HG02798 (cell line): ENCODE data around the gene DEPDC1.
A peak's percentile ranks its signal among the peaks of the same experiment; 100 is the strongest.
"Not testable (repeated sequence)": the region's sequence is repeated elsewhere in the genome, so short reads cannot be mapped to it uniquely, and the experiment has no call there.

Source experiments
- ATAC-seq: cut with Tn5 transposase; IDR thresholded peaks from one replicate; pipeline ENCODE4 v1.9.1; 2021; ENCODE audit warnings: mild to moderate bottlenecking; ENCODE audit not compliant: unreplicated experiment, poor library complexity

Gene DEPDC1

GRCh38 chr1:68478662-68479061 lies 18.2 kb downstream of the DEPDC1 start:
- no peak for ATAC-seq

GRCh38 chr1:68476626-68477025 lies 20.3 kb downstream of the DEPDC1 start:
- ATAC-seq = not testable (repeated sequence)

- ATAC-seq = no peak
These were observed 23.8 kb downstream of the DEPDC1 start for GRCh38 chr1:68473060-68473459.

DNA sequence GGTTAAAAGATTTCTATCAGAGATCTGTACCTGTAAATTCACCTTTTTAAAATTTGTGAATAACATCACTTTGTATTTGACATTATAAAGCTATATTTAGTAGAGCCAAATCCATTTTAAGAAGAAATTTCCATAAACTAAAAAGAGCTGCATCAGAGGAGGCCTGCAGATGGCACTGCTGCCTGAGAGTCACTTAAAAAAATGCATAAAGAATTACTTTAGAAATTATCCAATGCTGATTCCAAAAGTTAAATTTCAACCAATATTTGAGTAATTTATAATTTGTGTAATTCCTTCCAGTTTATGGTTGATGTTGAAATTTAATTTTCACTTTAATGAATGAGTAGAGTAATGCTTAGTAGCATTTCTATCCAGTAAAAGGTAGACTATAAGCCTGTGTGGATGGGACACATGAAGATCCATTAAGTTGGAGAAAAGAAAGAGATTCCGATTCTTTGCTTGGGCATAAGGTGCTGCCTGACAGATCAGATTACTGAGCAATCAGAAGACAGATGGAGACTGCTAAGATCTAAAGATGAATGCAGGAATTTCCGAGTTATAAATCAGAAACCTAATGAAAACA lies 26.4 kb downstream of the DEPDC1 start:
- ATAC-seq = no peak

GRCh38 chr1:68464891-68465290 lies 32.0 kb downstream of the DEPDC1 start:
- no peak for ATAC-seq

GRCh38 chr1:68460935-68461334 lies 35.9 kb downstream of the DEPDC1 start:
- no peak for ATAC-seq

GRCh38 chr1:68459796-68460195 lies 37.1 kb downstream of the DEPDC1 start:
- ATAC-seq = no peak

- no peak for ATAC-seq
These were observed 37.8 kb downstream of the DEPDC1 start for GRCh38 chr1:68459091-68459490.

DNA sequence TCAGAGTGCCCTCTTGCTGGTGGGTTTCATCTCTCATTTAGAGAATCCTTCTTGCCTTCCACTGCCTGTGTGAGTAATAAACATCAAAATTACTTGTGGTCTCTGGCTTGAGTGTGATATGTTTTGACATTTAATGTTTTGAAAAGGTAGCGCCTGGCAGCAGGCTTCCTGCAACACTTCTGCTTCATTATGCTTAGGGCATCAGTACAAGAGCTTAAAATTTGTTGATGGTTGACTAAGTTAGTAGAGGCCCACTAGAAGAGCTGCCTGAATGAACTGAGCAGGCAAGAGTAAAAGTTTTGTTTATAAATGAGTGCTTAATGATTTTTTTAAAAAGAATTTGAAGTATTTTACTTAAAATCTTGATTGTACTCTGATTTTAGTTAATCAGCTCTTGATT lies 40.7 kb downstream of the DEPDC1 start:
- ATAC-seq = no peak

DNA sequence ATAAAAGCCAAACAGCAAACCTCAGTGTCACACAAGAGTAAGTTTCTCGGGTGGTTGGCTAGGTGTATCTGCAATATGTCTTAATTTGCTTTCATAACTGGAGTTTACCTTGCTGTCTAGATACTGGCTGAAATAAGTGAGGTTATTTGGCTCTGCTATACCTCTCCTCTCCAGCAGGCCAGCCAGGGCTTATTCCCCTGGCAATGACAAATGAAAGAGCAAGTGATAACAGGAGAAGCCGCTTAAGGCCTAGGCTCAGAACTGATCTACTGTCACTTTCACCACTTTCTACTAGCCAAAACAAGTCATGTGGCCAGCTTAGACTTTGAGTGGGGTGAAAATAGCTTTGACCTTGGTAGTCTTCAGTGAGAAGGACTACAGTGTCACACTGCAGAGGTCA lies 42.3 kb downstream of the DEPDC1 start:
- peak; percentile 77 for ATAC-seq

DNA sequence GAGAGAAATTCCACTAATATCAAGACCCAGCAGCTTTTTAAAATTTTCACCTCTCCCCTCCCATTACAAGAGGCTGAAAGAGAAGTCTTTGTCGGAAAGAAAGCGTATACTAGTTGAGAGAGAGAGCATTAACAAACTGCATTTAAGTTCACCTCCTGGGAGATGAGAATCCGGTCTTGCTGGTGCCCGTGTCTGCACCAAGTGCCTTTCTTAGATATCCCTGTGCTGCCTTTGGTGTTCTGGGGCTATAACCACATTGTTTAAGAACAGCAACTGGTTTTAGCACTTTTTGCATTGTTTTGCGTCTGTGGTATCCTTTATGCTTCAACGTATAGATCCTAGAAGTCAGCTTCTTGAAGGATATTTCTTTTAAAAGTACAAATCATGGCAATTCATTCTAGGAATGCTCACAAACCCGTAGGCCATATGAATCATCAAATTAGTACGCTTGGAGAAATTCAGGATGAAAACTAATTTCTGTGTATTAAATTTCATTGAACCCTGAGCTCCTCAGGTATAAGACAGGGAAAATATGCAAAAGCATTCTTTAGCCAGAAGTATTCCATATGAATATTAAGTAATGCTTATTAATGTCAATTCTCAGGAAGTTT lies 43.7 kb downstream of the DEPDC1 start:
- no peak for ATAC-seq

DNA sequence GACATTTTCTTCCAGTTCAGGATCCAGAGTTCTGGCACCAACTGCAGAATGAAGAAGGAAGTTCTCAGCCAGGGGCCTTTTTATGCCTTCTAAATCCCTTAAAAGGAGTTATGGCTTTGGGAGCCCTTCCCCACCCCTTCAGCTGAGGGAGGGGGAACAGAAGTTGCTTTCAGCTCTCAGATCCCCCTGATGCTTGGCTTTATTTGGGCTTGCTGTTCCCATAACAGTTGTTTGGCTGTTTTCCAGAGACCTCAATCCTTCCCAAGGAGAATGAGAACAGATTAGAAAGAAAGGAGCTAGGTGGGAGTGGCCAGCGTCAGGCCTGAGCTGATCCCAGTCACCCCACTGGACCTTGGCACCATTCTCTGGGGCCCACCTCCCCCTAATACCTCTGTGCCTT lies 47.0 kb downstream of the DEPDC1 start, which contains the start of gene RPE65:
Gene RPE65 (minus strand): TSS at position 54 of the 400 bp plus-strand sequence. CDS start 49 bp downstream, at position 5.
- ATAC-seq = no peak

- ATAC-seq = no peak
These were observed 48.5 kb downstream of the DEPDC1 start for GRCh38 chr1:68448365-68448764.

DNA sequence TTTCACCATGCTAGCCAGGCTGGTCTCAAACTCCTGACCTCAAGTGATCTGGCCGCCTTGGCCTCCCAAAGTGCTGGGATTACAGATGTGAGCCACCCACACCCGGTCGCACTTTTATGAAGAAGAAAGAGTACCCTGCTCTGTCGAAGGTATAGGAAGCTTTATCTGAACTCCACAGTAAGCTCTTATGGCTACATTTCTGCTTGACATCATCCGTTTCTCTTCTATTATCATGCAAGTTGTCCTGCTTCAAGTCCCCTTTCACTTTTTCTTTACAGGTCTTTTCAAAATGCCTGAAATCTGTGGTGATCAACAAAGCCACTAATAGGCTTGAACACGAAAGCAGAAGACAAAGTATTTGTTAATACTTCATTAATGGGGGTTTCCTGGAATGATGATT lies 51.2 kb downstream of the DEPDC1 start:
- ATAC-seq = no peak

DNA sequence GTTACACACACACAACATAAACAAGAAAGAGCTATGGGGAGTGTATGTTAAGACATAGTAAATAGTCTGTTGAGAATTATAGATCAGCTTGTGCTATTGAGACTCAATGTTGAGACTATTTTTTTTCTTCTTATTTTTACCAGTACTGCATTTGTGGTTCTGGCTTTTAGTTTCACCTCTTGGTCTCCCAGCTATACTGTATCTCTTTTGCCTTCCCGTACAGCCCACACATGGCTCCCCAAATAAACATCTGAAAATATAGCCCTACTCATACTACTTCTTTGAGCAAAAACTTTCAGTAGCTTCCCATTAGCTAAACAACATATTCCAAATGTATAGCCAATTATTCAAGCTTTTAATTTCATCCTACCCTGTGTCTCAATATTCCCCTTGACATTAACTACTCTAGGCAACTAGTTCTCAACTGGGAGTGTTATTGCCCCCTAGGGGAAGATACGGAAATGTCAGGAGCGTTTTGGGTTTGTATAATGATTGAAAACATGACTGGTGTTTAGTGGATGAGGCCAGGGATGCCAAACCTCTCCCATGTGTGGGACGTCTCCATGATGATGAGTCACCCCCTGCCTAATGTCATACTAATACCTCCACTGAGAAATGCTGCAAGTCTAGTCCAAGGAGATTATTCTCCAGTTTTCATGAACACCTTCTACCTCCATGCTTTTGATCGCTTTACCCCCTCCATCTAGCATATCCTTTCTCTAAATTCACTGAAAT lies 53.9 kb downstream of the DEPDC1 start:
- peak; percentile 87 for ATAC-seq

- no peak for ATAC-seq
These were observed 54.9 kb downstream of the DEPDC1 start for GRCh38 chr1:68442006-68442405.

- ATAC-seq = no peak
These were observed 58.6 kb downstream of the DEPDC1 start for GRCh38 chr1:68438310-68438709.

DNA sequence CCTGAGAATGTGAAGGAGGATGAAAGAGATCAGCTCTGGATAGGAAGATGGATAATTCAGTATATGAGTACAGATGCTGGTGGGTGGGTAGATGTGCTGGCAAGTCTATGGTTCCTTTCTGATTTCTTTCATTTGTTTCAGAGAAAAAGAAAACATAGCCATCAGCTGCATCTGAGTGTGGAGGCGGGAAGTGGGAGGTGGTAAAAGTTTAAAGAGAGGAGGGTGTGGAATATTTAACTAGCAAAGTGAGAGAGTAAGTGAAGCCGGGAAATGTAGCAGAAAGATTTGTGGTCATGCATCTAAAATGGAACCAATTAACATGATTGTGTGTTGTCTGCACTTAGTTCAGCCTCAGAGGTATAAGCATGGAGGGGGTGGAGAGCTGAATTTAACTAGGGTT lies 63.5 kb downstream of the DEPDC1 start:
- ATAC-seq = no peak

DNA sequence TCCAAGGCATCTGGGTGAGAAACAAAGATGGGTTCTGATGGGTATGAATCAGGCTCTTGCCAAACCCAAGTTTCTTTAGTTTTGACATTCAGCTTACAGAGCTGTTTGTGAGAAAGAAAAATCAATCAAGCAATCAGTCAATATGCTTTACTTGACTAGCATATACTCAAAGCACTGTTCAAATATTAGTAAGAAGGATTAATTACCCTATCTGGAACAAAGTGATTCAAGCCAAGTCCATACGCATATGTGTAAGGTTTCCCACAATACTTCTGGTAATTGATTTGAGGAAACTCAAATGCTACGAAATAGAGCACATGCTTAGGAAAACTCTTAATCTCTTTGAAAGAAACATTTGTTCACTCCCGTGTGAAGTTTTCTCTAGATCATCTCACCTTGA lies 65.8 kb downstream of the DEPDC1 start:
- no peak for ATAC-seq

- no peak for ATAC-seq
These were observed 67.6 kb downstream of the DEPDC1 start for GRCh38 chr1:68429233-68429808.

- ATAC-seq = no peak
These were observed 70.3 kb downstream of the DEPDC1 start for GRCh38 chr1:68426594-68426993.
